OCI-LY1 (cell line): ENCODE results near the gene STAT5B.

Experiments used
- EZH2 ChIP-seq: fragments of 200-600 bp; sonication (generic), shearing (Covaris generic); IDR thresholded peaks from 2 replicates; pipeline ENCODE4 v1.8.0; 2017; ENCODE audit warnings: borderline replicate concordance, mixed run types, mild to moderate bottlenecking, antibody characterized with exemption, low read length, moderate library complexity, mixed read lengths
- TF ChIP-seq, protein P1 (sequence below): fragments of 200-600 bp; sonication (generic), shearing (Covaris generic); IDR thresholded peaks from 2 replicates; pipeline ENCODE4 v1.5.1; 2017; ENCODE audit warnings: mild to moderate bottlenecking, antibody characterized with exemption, low read length, moderate library complexity, mixed read lengths

DNA sequence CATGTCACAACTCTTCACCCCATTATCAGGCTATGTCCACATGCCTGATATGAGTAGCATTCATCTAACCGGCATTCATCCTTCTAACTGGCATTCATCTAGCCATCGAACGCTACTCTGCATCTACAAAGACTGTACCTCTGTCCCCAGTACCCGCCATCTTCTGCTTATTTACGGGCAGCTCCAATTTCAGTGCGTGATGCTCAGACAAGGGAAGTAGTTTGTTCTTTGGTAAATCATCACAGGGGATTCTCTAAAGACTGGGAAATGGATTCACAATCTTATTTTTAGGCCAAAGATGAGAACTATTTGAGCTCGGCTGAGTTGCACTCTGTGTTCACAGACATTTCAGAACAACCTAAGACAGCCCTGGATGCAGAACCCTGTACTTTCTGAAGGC is 39.4 kb downstream of the STAT5B start:
- TF ChIP-seq, protein P1, sequence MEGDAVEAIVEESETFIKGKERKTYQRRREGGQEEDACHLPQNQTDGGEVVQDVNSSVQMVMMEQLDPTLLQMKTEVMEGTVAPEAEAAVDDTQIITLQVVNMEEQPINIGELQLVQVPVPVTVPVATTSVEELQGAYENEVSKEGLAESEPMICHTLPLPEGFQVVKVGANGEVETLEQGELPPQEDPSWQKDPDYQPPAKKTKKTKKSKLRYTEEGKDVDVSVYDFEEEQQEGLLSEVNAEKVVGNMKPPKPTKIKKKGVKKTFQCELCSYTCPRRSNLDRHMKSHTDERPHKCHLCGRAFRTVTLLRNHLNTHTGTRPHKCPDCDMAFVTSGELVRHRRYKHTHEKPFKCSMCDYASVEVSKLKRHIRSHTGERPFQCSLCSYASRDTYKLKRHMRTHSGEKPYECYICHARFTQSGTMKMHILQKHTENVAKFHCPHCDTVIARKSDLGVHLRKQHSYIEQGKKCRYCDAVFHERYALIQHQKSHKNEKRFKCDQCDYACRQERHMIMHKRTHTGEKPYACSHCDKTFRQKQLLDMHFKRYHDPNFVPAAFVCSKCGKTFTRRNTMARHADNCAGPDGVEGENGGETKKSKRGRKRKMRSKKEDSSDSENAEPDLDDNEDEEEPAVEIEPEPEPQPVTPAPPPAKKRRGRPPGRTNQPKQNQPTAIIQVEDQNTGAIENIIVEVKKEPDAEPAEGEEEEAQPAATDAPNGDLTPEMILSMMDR, result no peak
- TF ChIP-seq EZH2, result no peak
